SK-N-SH treated with all-trans-retinoic acid at 6 μM for 48 hours (cell line): Measurements from ENCODE around the gene FAM43A.

ENCODE experiments used
- ATAC-seq: fragments of 200-7000 bp; cut with Tn5 transposase; 3 replicates; pipeline ENCODE4 v1.9.1; 2020; ENCODE audit warnings: mild to moderate bottlenecking, moderate library complexity
- ARNTL ChIP-seq: fragments of 450-650 bp; formaldehyde crosslinking; IDR thresholded peaks from 2 replicates; pipeline ENCODE4 v1.5.0; 2020; ENCODE audit warnings: low read depth, mild to moderate bottlenecking, moderate library complexity, borderline replicate concordance
- BACH2 ChIP-seq: fragments of 250-450 bp; sonication (Bioruptor Pico); IDR thresholded peaks from 2 replicates; pipeline ENCODE4 v1.9.0; 2021; ENCODE audit warnings: mild to moderate bottlenecking, borderline replicate concordance
- CSDC2 ChIP-seq: fragments of 250-450 bp; sonication (Bioruptor Pico); IDR thresholded peaks from 2 replicates; pipeline ENCODE4 v1.5.0; 2020; ENCODE audit warnings: mild to moderate bottlenecking, moderate library complexity
- ESRRG ChIP-seq: fragments of 250-450 bp; sonication (Bioruptor Pico); IDR thresholded peaks from 2 replicates; pipeline ENCODE4 v1.6.1; 2021; ENCODE audit warnings: mild to moderate bottlenecking
- ISL1 ChIP-seq: fragments of 250-450 bp; sonication (Bioruptor Pico); IDR thresholded peaks from 2 replicates; pipeline ENCODE4 v2.1.2; 2022; ENCODE audit warnings: mild to moderate bottlenecking, moderate library complexity
- OSR1 ChIP-seq: fragments of 250-450 bp; sonication (Bioruptor Pico); IDR thresholded peaks from 2 replicates; pipeline ENCODE4 v1.8.0; 2022; ENCODE audit warnings: moderate library complexity, mild to moderate bottlenecking, inconsistent platforms
- PPARA ChIP-seq: fragments of 250-450 bp; sonication (Bioruptor Pico); IDR thresholded peaks from 2 replicates; pipeline ENCODE4 v1.5.0; 2020; ENCODE audit warnings: mild to moderate bottlenecking, borderline replicate concordance
- RARB ChIP-seq: fragments of 250-450 bp; sonication (Bioruptor Pico); IDR thresholded peaks from 2 replicates; pipeline ENCODE4 v1.8.0; 2021; ENCODE audit warnings: mild to moderate bottlenecking, moderate library complexity
- SNAI2 ChIP-seq: fragments of 250-450 bp; sonication (Bioruptor Pico); IDR thresholded peaks from 2 replicates; pipeline ENCODE4 v1.5.0; 2020; ENCODE audit warnings: mild to moderate bottlenecking, moderate library complexity
- TCF4 ChIP-seq: fragments of 250-450 bp; sonication (Bioruptor Pico); IDR thresholded peaks from 2 replicates; pipeline ENCODE4 v1.8.0; 2021; ENCODE audit warnings: mild to moderate bottlenecking, moderate library complexity, borderline replicate concordance
- TOX ChIP-seq: fragments of 250-450 bp; sonication (Bioruptor Pico); IDR thresholded peaks from 2 replicates; pipeline ENCODE4 v1.8.0; 2021; ENCODE audit warnings: mild to moderate bottlenecking, moderate library complexity, borderline replicate concordance
- ZC3H10 ChIP-seq: fragments of 250-450 bp; sonication (Bioruptor Pico); IDR thresholded peaks from 2 replicates; pipeline ENCODE4 v1.5.1; 2021; ENCODE audit warnings: mild to moderate bottlenecking, moderate library complexity
- ZFP3 ChIP-seq: fragments of 250-450 bp; sonication (Bioruptor Pico); IDR thresholded peaks from 2 replicates; pipeline ENCODE4 v1.5.0; 2020; ENCODE audit warnings: mild to moderate bottlenecking, moderate library complexity
- ZFP30 ChIP-seq: fragments of 450-650 bp; formaldehyde crosslinking; IDR thresholded peaks from 2 replicates; pipeline ENCODE4 v1.5.0; 2022; ENCODE audit warnings: mild to moderate bottlenecking, moderate library complexity
- ZNF565 ChIP-seq: fragments of 450-650 bp; formaldehyde crosslinking; conservative IDR thresholded peaks from 2 replicates; pipeline ENCODE4 v1.5.0; 2020; ENCODE audit warnings: low read depth, mild to moderate bottlenecking, moderate library complexity
- ZNF70 ChIP-seq: fragments of 450-650 bp; formaldehyde crosslinking; IDR thresholded peaks from 2 replicates; pipeline ENCODE4 v1.5.0; 2020; ENCODE audit warnings: mild to moderate bottlenecking, moderate library complexity
- ZNF8 ChIP-seq: fragments of 450-650 bp; formaldehyde crosslinking; IDR thresholded peaks from 2 replicates; pipeline ENCODE4 v1.5.0; 2020; ENCODE audit warnings: mild to moderate bottlenecking, moderate library complexity
- TF ChIP-seq, protein P1 (sequence below): fragments of 250-450 bp; sonication (Bioruptor Pico); IDR thresholded peaks from 2 replicates; pipeline ENCODE4 v1.8.0; 2021; ENCODE audit warnings: low read depth, mild to moderate bottlenecking, moderate library complexity, borderline replicate concordance
- TF ChIP-seq, protein P2 (sequence below): fragments of 250-450 bp; sonication (Bioruptor Pico); IDR thresholded peaks from 2 replicates; pipeline ENCODE4 v1.5.0; 2020; ENCODE audit warnings: mild to moderate bottlenecking, moderate library complexity
- TF ChIP-seq, protein P3 (sequence below): fragments of 250-450 bp; sonication (Bioruptor Pico); IDR thresholded peaks from 2 replicates; pipeline ENCODE4 v1.8.0; 2020; ENCODE audit warnings: mild to moderate bottlenecking, moderate library complexity, borderline replicate concordance
- TF ChIP-seq, protein P4 (sequence below): fragments of 250-450 bp; sonication (Bioruptor Pico); IDR thresholded peaks from 2 replicates; pipeline ENCODE4 v1.5.1; 2021; ENCODE audit warnings: mild to moderate bottlenecking, moderate library complexity
- TF ChIP-seq, protein P5 (sequence below): fragments of 250-450 bp; sonication (Bioruptor Pico); IDR thresholded peaks from 2 replicates; pipeline ENCODE4 v1.5.1; 2020; ENCODE audit warnings: low read depth, mild to moderate bottlenecking, moderate library complexity

The FAM43A gene

DNA sequence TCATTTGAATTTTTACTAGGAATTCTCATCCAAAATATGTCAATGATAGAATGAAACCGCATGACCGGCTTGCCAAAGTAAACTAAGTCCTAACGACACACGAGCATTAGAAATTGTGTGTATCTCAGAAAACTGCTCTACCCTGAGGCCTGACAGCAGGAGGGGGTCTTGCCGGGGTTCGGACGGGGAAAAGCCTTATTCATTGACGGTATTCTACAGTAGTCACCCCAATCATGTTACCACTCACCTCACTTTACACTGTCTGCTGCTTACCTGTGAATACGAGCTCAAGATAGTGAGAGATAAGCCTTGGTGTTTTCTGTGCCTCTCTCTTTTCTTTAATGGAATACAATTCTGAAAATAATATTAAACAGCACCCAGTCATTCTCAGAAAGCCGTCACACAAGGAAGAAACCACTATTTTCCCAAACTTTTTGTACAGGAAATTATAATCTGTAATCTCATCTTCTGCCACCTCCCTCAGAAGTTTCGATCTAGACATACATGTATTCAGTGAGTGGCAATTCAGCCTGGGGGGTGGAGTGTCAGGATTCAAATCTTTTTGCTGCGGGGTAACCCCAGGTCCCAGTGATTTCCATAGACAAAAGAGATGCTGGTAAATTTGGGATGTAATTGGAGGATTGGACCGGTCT is 492 bp upstream of the FAM43A start:
- TF ChIP-seq CSDC2 (CRISPR knock-in tag), result no peak
- TF ChIP-seq, protein P1, sequence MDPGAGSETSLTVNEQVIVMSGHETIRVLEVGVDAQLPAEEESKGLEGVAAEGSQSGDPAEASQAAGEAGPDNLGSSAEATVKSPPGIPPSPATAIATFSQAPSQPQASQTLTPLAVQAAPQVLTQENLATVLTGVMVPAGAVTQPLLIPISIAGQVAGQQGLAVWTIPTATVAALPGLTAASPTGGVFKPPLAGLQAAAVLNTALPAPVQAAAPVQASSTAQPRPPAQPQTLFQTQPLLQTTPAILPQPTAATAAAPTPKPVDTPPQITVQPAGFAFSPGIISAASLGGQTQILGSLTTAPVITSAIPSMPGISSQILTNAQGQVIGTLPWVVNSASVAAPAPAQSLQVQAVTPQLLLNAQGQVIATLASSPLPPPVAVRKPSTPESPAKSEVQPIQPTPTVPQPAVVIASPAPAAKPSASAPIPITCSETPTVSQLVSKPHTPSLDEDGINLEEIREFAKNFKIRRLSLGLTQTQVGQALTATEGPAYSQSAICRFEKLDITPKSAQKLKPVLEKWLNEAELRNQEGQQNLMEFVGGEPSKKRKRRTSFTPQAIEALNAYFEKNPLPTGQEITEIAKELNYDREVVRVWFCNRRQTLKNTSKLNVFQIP (CRISPR knock-in tag), result no peak
- TF ChIP-seq ZNF565 (CRISPR knock-in tag), result no peak
- no peak for TF ChIP-seq ESRRG
- ATAC-seq, result no peak

DNA sequence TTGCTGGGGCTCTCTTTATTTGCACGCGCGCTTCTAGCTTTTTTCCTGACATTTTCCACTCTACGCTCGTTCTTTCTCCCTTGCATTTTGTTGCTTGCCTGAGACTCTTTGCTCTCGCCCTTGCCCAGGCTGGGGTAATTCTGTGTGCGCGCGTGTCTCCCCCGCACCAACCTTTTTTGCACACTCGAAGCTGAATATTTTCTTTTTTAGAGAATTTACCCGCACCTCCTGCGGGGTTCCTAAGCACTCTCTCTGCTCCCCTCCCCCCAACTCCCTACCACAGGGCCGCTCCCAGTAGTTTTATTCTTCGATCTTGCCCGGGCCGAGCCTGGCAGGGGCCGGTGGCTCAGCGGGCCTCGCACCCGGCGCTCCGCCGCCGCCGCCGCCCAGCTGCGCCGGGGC is 732 bp downstream of the FAM43A start:
- ATAC-seq, result no peak
- TF ChIP-seq ZC3H10 (CRISPR knock-in tag), result no peak
- no peak for TF ChIP-seq ZNF8 (CRISPR knock-in tag)
- no peak for TF ChIP-seq TCF4
- TF ChIP-seq ESRRG, result no peak
- no peak for TF ChIP-seq ZNF70 (CRISPR knock-in tag)
- TF ChIP-seq, protein P2, sequence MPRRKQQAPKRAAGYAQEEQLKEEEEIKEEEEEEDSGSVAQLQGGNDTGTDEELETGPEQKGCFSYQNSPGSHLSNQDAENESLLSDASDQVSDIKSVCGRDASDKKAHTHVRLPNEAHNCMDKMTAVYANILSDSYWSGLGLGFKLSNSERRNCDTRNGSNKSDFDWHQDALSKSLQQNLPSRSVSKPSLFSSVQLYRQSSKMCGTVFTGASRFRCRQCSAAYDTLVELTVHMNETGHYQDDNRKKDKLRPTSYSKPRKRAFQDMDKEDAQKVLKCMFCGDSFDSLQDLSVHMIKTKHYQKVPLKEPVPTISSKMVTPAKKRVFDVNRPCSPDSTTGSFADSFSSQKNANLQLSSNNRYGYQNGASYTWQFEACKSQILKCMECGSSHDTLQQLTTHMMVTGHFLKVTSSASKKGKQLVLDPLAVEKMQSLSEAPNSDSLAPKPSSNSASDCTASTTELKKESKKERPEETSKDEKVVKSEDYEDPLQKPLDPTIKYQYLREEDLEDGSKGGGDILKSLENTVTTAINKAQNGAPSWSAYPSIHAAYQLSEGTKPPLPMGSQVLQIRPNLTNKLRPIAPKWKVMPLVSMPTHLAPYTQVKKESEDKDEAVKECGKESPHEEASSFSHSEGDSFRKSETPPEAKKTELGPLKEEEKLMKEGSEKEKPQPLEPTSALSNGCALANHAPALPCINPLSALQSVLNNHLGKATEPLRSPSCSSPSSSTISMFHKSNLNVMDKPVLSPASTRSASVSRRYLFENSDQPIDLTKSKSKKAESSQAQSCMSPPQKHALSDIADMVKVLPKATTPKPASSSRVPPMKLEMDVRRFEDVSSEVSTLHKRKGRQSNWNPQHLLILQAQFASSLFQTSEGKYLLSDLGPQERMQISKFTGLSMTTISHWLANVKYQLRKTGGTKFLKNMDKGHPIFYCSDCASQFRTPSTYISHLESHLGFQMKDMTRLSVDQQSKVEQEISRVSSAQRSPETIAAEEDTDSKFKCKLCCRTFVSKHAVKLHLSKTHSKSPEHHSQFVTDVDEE (CRISPR knock-in tag), result no peak
- TF ChIP-seq, protein P3, sequence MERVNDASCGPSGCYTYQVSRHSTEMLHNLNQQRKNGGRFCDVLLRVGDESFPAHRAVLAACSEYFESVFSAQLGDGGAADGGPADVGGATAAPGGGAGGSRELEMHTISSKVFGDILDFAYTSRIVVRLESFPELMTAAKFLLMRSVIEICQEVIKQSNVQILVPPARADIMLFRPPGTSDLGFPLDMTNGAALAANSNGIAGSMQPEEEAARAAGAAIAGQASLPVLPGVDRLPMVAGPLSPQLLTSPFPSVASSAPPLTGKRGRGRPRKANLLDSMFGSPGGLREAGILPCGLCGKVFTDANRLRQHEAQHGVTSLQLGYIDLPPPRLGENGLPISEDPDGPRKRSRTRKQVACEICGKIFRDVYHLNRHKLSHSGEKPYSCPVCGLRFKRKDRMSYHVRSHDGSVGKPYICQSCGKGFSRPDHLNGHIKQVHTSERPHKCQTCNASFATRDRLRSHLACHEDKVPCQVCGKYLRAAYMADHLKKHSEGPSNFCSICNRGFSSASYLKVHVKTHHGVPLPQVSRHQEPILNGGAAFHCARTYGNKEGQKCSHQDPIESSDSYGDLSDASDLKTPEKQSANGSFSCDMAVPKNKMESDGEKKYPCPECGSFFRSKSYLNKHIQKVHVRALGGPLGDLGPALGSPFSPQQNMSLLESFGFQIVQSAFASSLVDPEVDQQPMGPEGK (CRISPR knock-in tag), result no peak
- TF ChIP-seq ARNTL, result no peak
- no peak for TF ChIP-seq ZFP30 (CRISPR knock-in tag)
- TF ChIP-seq BACH2 (CRISPR knock-in tag), result no peak
- no peak for TF ChIP-seq RARB (CRISPR knock-in tag)
- TF ChIP-seq OSR1 (CRISPR knock-in tag), result no peak
- no peak for TF ChIP-seq TOX
- no peak for TF ChIP-seq PPARA (CRISPR knock-in tag)
- TF ChIP-seq SNAI2, result no peak
- no peak for TF ChIP-seq ZFP3 (CRISPR knock-in tag)
- no peak for TF ChIP-seq ISL1
- no peak for TF ChIP-seq CSDC2 (CRISPR knock-in tag)
- TF ChIP-seq, protein P4, sequence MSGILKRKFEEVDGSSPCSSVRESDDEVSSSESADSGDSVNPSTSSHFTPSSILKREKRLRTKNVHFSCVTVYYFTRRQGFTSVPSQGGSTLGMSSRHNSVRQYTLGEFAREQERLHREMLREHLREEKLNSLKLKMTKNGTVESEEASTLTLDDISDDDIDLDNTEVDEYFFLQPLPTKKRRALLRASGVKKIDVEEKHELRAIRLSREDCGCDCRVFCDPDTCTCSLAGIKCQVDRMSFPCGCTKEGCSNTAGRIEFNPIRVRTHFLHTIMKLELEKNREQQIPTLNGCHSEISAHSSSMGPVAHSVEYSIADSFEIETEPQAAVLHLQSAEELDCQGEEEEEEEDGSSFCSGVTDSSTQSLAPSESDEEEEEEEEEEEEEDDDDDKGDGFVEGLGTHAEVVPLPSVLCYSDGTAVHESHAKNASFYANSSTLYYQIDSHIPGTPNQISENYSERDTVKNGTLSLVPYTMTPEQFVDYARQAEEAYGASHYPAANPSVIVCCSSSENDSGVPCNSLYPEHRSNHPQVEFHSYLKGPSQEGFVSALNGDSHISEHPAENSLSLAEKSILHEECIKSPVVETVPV (CRISPR knock-in tag), result no peak
- TF ChIP-seq, protein P5, sequence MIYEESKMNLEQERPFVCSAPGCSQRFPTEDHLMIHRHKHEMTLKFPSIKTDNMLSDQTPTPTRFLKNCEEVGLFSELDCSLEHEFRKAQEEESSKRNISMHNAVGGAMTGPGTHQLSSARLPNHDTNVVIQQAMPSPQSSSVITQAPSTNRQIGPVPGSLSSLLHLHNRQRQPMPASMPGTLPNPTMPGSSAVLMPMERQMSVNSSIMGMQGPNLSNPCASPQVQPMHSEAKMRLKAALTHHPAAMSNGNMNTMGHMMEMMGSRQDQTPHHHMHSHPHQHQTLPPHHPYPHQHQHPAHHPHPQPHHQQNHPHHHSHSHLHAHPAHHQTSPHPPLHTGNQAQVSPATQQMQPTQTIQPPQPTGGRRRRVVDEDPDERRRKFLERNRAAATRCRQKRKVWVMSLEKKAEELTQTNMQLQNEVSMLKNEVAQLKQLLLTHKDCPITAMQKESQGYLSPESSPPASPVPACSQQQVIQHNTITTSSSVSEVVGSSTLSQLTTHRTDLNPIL (CRISPR knock-in tag), result no peak
